Hepatocyte (in vitro differentiated cells): Measurements from ENCODE around the gene ATAD2B.

Experiments
- EZH2 ChIP-seq: fragments of 200-600 bp; sonication (generic); IDR thresholded peaks from 2 replicates; pipeline ENCODE4 v1.6.1; 2016; ENCODE audit warnings: antibody characterized with exemption, mild to moderate bottlenecking, borderline replicate concordance
- TF ChIP-seq, protein P1 (sequence below): fragments of 200-600 bp; sonication (generic); IDR thresholded peaks from 2 replicates; pipeline ENCODE4 v1.5.1; 2016; ENCODE audit warnings: antibody characterized with exemption, mild to moderate bottlenecking; ENCODE audit not compliant: poor library complexity

DNA sequence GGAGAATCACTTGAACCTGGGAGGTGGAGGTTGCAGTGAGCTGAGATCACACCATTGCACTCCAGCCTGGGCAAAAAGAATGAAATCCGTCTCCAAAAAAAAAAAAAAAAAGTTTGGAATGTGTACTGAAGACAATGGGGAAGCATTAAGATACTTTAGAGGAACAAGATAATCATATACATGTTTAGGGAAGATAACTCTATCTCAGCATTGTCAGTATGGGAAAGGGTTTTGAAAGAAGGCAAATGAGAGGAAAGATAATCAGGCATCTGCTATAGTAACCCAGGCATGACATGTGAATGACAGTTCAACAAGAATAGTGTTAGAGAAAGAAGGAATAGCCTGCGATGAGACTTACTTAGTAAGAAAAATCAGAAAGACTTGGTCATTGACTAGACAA lies 112.0 kb downstream of the ATAD2B start:
- TF ChIP-seq, protein P1, sequence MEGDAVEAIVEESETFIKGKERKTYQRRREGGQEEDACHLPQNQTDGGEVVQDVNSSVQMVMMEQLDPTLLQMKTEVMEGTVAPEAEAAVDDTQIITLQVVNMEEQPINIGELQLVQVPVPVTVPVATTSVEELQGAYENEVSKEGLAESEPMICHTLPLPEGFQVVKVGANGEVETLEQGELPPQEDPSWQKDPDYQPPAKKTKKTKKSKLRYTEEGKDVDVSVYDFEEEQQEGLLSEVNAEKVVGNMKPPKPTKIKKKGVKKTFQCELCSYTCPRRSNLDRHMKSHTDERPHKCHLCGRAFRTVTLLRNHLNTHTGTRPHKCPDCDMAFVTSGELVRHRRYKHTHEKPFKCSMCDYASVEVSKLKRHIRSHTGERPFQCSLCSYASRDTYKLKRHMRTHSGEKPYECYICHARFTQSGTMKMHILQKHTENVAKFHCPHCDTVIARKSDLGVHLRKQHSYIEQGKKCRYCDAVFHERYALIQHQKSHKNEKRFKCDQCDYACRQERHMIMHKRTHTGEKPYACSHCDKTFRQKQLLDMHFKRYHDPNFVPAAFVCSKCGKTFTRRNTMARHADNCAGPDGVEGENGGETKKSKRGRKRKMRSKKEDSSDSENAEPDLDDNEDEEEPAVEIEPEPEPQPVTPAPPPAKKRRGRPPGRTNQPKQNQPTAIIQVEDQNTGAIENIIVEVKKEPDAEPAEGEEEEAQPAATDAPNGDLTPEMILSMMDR = no peak
- no peak for TF ChIP-seq EZH2
